OCI-LY1 (cell line): ENCODE data around the gene HSPE1.

Experiments
- CTCF ChIP-seq: fragments of 200-600 bp; sonication (generic), shearing (Covaris generic); IDR thresholded peaks from 2 replicates; pipeline ENCODE4 v1.5.1; 2017; ENCODE audit warnings: mild to moderate bottlenecking, antibody characterized with exemption, low read length, moderate library complexity, mixed read lengths
- EZH2 ChIP-seq: fragments of 200-600 bp; sonication (generic), shearing (Covaris generic); IDR thresholded peaks from 2 replicates; pipeline ENCODE4 v1.8.0; 2017; ENCODE audit warnings: borderline replicate concordance, mixed run types, mild to moderate bottlenecking, antibody characterized with exemption, low read length, moderate library complexity, mixed read lengths

- TF ChIP-seq CTCF (no peak), EZH2 (no peak)
Measured at GRCh38 chr2:197486175-197486574, 14.0 kb upstream of the HSPE1 start.
